A673 (cell line): ENCODE data around the gene TMC3. TPM values are rescaled to one million over a fixed set of nuclear protein-coding genes. Genes with fewer than 3 reads are reported as not detected.

Source experiments
- BruUV-seq: library from RNA; stranded (reverse); fragments of 400-500 nt; replicated peaks from 2 replicates; lab custom pipeline; 2021; lab: Mats Ljungman, UMichigan
- CTCF ChIA-PET: fragments of 300-600 bp; sonication (Branson Sonifier 250); formaldehyde crosslinking; loops from one replicate; lab custom pipeline; 2022; ENCODE audit warnings: antibody characterized with exemption; lab: Charles Lee
- POLR2A ChIA-PET: fragments of 300-600 bp; sonication (Branson Sonifier 250); formaldehyde crosslinking; loops from one replicate; lab custom pipeline; 2022; ENCODE audit warnings: antibody characterized with exemption; ENCODE audit not compliant: low non-redundant PET; lab: Charles Lee
- DNase-seq: peaks from one replicate; pipeline ENCODE4 v3.0.0-alpha.2; 2015; ENCODE audit warnings: low spot score
- H3K27ac ChIP-seq: fragments of 200-600 bp; sonication (generic); 2 replicates; pipeline ENCODE4 v1.5.1; 2016; ENCODE audit warnings: mixed run types, low read depth, mild to moderate bottlenecking, mixed read lengths, antibody characterized with exemption, low read length; ENCODE audit not compliant: poor library complexity, severe bottlenecking
- H3K27me3 ChIP-seq: fragments of 200-600 bp; sonication (generic); replicated peaks from 2 replicates; pipeline ENCODE4 v1.6.1; 2017; ENCODE audit warnings: mixed run types, low read depth, mild to moderate bottlenecking, mixed read lengths, antibody characterized with exemption, low read length; ENCODE audit not compliant: insufficient read depth, poor library complexity
- H3K36me3 ChIP-seq: fragments of 200-600 bp; sonication (generic); 2 replicates; pipeline ENCODE4 v1.6.1; 2016; ENCODE audit warnings: mixed run types, mild to moderate bottlenecking, mixed read lengths, antibody characterized with exemption, low read length; ENCODE audit not compliant: insufficient read depth, poor library complexity, severe bottlenecking
- H3K4me1 ChIP-seq: fragments of 200-600 bp; sonication (generic); 2 replicates; pipeline ENCODE4 v1.6.1; 2017; ENCODE audit warnings: mixed run types, mild to moderate bottlenecking, mixed read lengths, antibody characterized with exemption, low read length; ENCODE audit not compliant: insufficient read depth, poor library complexity, severe bottlenecking
- H3K4me3 ChIP-seq: fragments of 200-600 bp; sonication (generic); 2 replicates; pipeline ENCODE4 v1.5.1; 2016; ENCODE audit warnings: low read depth, mixed run types, mild to moderate bottlenecking, mixed read lengths, low read length; ENCODE audit not compliant: poor library complexity, severe bottlenecking
- H3K9me3 ChIP-seq: fragments of 200-600 bp; sonication (generic); 2 replicates; pipeline ENCODE4 v1.6.1; 2016; ENCODE audit warnings: mixed run types, low read depth, mild to moderate bottlenecking, mixed read lengths, antibody characterized with exemption, low read length; ENCODE audit not compliant: poor library complexity, severe bottlenecking
- EZH2 ChIP-seq: fragments of 200-600 bp; sonication (generic); IDR thresholded peaks from 2 replicates; pipeline ENCODE4 v1.6.1; 2017; ENCODE audit warnings: borderline replicate concordance, low read depth, mild to moderate bottlenecking, mixed read lengths, antibody characterized with exemption, low read length; ENCODE audit not compliant: poor library complexity, severe bottlenecking
- intact Hi-C: fragments of 100-400 bp; cut with micrococcal nuclease; formaldehyde crosslinking; loops from one replicate; pipeline ENCODE4 v1.10.0; 2022; ENCODE audit not compliant: unreplicated experiment
- total RNA-seq: library from RNA; stranded (reverse); gene quantifications from 2 replicates; pipeline ENCODE4 v1.2.3, GENCODE V29; 2021
- TF ChIP-seq, protein P1 (sequence below): fragments of 300-800, 200-600 bp; sonication (generic); conservative IDR thresholded peaks from 2 replicates; pipeline ENCODE4 v1.5.1; 2017; ENCODE audit warnings: low read depth, mild to moderate bottlenecking, antibody characterized with exemption, low read length, moderate library complexity, mixed read lengths

TMC3 gene
- total RNA-seq, 1 experiment from 2014 or later, result not detected

DNA sequence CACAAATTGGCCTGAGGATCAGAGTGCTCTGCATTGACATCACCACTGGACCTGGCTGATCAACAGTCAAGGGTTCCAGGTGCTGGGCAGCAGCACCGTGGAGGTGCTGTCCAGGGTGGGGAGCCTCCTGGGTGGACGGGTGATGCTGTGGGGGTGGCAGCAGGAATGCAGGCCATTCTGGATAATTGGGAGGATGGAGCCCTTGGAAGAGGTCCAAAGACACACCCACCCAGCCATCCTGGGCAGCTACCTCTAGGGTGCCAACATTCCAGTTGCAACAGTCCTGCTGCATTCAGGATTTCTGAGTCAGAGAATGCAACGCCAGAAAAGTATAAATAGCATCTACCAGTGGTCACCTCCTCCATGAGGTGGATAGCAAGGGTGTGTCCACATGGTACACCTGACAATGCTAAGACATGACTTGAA is 76.9 kb downstream of the TMC3 start:
- TF ChIP-seq EZH2, result no peak
- TF ChIP-seq, protein P1, sequence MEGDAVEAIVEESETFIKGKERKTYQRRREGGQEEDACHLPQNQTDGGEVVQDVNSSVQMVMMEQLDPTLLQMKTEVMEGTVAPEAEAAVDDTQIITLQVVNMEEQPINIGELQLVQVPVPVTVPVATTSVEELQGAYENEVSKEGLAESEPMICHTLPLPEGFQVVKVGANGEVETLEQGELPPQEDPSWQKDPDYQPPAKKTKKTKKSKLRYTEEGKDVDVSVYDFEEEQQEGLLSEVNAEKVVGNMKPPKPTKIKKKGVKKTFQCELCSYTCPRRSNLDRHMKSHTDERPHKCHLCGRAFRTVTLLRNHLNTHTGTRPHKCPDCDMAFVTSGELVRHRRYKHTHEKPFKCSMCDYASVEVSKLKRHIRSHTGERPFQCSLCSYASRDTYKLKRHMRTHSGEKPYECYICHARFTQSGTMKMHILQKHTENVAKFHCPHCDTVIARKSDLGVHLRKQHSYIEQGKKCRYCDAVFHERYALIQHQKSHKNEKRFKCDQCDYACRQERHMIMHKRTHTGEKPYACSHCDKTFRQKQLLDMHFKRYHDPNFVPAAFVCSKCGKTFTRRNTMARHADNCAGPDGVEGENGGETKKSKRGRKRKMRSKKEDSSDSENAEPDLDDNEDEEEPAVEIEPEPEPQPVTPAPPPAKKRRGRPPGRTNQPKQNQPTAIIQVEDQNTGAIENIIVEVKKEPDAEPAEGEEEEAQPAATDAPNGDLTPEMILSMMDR, result no peak
- peak; percentile 37 for DNase-seq
- POLR2A ChIA-PET, result interaction anchor here (0.5 kb wide), 1 partner anchor 847 kb away, joined by 4 read pairs; no protein-coding TSS in a partner anchor
- BruUV-seq, result no TSS peak
- Histone ChIP-seq H3K4me3 (no peak overlapping the region), H3K4me1 (peaks cover 17% of the 10 kb centered on the region), H3K27me3 (no peaks in the 10 kb centered on the region), H3K9me3 (no peaks in the 10 kb centered on the region), H3K27ac (no peak overlapping the region), H3K36me3 (no peaks in the 10 kb centered on the region)
- CTCF ChIA-PET, result interaction anchor here (0.9 to 1.0 kb wide), 2 partner anchors 22 to 104 kb away, joined by 3 read pairs; no protein-coding TSS in a partner anchor
- intact Hi-C loops, result no loop called here

DNA sequence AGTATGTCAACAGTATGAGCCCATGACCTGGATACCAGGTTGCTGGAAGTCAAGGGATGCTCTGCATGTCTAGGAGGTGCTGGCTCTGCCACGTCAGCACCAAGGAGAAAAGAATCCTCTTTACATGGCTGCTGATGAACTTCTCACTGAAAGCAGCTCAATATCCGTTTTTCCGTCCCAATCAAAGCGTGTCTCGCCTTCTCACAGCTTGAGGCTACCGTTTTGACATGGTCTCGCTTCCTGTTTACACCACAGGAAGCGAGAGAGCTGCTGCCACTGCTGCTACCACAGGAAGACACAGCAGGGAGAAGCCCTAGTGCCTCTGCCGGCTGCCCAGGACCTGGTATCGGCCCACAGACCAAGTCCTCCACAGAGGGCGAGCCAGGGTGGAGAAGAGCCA is 77.3 kb downstream of the TMC3 start:
- no peak overlapping the region for H3K4me3 ChIP-seq
- peaks cover 17% of the 10 kb centered on the region for H3K4me1 ChIP-seq
- intact Hi-C loops, result no loop called here
- peak; percentile 94 for DNase-seq
- ChIA-PET CTCF (interaction anchor here (0.9 to 1.0 kb wide), 2 partner anchors 21 to 104 kb away, joined by 3 read pairs; no protein-coding TSS in a partner anchor), POLR2A (interaction anchor here (0.5 kb wide), 1 partner anchor 848 kb away, joined by 4 read pairs; no protein-coding TSS in a partner anchor)
- BruUV-seq, result no TSS peak
- TF ChIP-seq, protein P1, result no peak
- TF ChIP-seq EZH2, result no peak
- H3K36me3 ChIP-seq, result no peaks in the 10 kb centered on the region
- H3K27me3 ChIP-seq, result no peaks in the 10 kb centered on the region
- no peak overlapping the region for H3K27ac ChIP-seq
- H3K9me3 ChIP-seq, result no peaks in the 10 kb centered on the region

DNA sequence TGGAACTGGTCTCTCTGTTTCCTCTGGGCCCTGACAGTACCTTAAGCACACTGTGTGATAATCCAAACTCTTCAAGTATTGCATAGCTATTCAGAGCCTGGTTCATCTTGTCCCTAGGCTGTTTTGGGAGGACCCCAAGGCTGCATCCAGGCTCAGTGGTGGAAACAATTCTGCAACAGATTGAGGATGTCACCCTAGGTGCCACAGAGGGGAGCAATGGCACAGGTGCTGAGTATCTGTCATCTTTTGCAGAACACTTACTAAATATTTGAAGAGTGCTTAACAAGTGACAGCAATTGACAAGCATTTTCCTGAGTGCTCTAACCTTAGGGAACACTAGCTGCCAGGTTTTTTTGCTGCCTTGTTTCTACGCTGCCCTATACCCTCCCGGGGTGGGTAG is 77.8 kb downstream of the TMC3 start:
- no peak overlapping the region for H3K4me3 ChIP-seq
- intact Hi-C loops, result no loop called here
- peaks cover 17% of the 10 kb centered on the region for H3K4me1 ChIP-seq
- no peaks in the 10 kb centered on the region for H3K36me3 ChIP-seq
- CTCF ChIA-PET, result interaction anchor here (0.9 to 1.0 kb wide), 2 partner anchors 21 to 105 kb away, joined by 3 read pairs; no protein-coding TSS in a partner anchor
- POLR2A ChIA-PET, result no interaction called here
- no peaks in the 10 kb centered on the region for H3K27me3 ChIP-seq
- DNase-seq, result no peak
- TF ChIP-seq, protein P1, result no peak
- no peak for TF ChIP-seq EZH2
- H3K9me3 ChIP-seq, result no peaks in the 10 kb centered on the region
- BruUV-seq, result no TSS peak
- H3K27ac ChIP-seq, result no peak overlapping the region
